Ovary (tissue), 9 donors: Measurements from ENCODE around the gene HIRIP3. TPM values are rescaled to one million over a fixed set of nuclear protein-coding genes. Genes with fewer than 3 reads are reported as not detected.
"Not testable (repeated sequence)": the region's sequence is repeated elsewhere in the genome, so short reads cannot be mapped to it uniquely, and the experiment has no call there.

Experiments
- DNase-seq, 5 donors: peaks; one replicate each; pipeline ENCODE4 v3.0.0-alpha.2; 2019 to 2020
- H3K27ac ChIP-seq, 2 donors: fragments of 200-600 bp; one replicate each; pipeline versions ENCODE4 v1.5.1 to v1.8.0; 2019 to 2022
- H3K27me3 ChIP-seq: fragments of 200-600 bp; one replicate; pipeline ENCODE4 v1.8.0; 2022
- H3K36me3 ChIP-seq: fragments of 200-600 bp; sonication (generic); one replicate; pipeline ENCODE4 v1.5.1; 2019
- H3K4me1 ChIP-seq: one replicate; pipeline ENCODE4 v1.8.1; 2013; ENCODE audit warnings: mild to moderate bottlenecking, moderate library complexity; ENCODE audit not compliant: insufficient read depth
- H3K4me3 ChIP-seq: fragments of 200-600 bp; sonication (generic); one replicate; pipeline ENCODE4 v1.5.1; 2017
- H3K9me3 ChIP-seq, 2 donors: fragments of 200-600 bp in 1 of 2; sonication (generic) in 1 of 2; one replicate each; pipeline versions ENCODE4 v1.5.1 to v1.8.1; 2013 to 2019; ENCODE audit warnings: mild to moderate bottlenecking in 1 of 2, moderate library complexity in 1 of 2
- CTCF ChIP-seq, 3 donors: fragments of 450-650 bp in 2 of 3; fragments of 200-600 bp in 1 of 3; IDR thresholded peaks; one replicate each; pipeline versions ENCODE4 v1.5.1 to v1.8.0; 2016 to 2022; ENCODE audit warnings: antibody characterized with exemption in 3 of 3, mild to moderate bottlenecking in 1 of 3
- EP300 ChIP-seq: sonication (generic); formaldehyde crosslinking; IDR thresholded peaks from one replicate; pipeline ENCODE4 v1.6.1; 2017; ENCODE audit warnings: antibody characterized with exemption
- POLR2A ChIP-seq: fragments of 450-650 bp; IDR thresholded peaks from one replicate; pipeline ENCODE4 v1.6.1; 2017; ENCODE audit warnings: antibody characterized with exemption, mild to moderate bottlenecking, moderate library complexity
- whole genome bisulfite sequencing, 3 donors: extraction: QIAGEN DNeasy Blood & Tissue Kit in 1 of 3; methylation state at CpG; one replicate each; pipeline versions ENCODE4 v1.1.5 to v1.1.7; 2013 to 2017; 5-methylcytosine and 5-hydroxymethylcytosine counted together
- intact Hi-C, 4 donors: fragments of 100-400 bp; cut with DNase I; formaldehyde crosslinking; loops; one replicate each; pipeline versions ENCODE4 v1.11.0 to v1.15.1; 2022 to 2023
- polyA plus RNA-seq, 2 donors: library from polyadenylated mRNA; stranded (reverse); fragments of 200-250 nt in 1 of 2; fragments of 350-450 nt in 1 of 2; fragmentation: Illumina TruSeq in 1 of 2; extraction: RNeasy Lipid Tissue Mini Kit (QIAGEN cat#74804) in 1 of 2; gene quantifications; one replicate each; pipeline ENCODE4 v1.2.3, GENCODE V29; 2013 to 2014
- total RNA-seq, 7 donors: library from RNA; depleted of rRNA in 2 of 7; stranded (reverse); fragments of >200 nt in 2 of 7; fragmentation: NEBNext Ultra II Directional in 3 of 7; extraction: Animal tissue kit (Norgen Biotek cat#: 25700) in 3 of 7; gene quantifications; one replicate each; pipeline versions ENCODE4 v1.1.0 to v1.2.4, GENCODE V29; 2016 to 2023
- donor health status: DM: no; HTN: no; CAD: no; lungs with moderate emphysema.
- donor health status: DM: no; HTN: no; CAD: no.
- donor health status: Bipolar disorder and iron deficiency.
- donor health status: DM: yes; HTN: yes; CAD: no.
- donor health status: DM: no; HTN: no; CAD: no.
- donor health status: DM: yes; HTN: yes; CAD: no.

The HIRIP3 gene
- total and polyA plus RNA-seq, 9 donors, result 11.8 to 22.7 (median 17.1) TPM

GRCh38 chr16:30022887-30023286 is 27.5 kb upstream of the HIRIP3 start, which contains the start of gene C16orf92:
Gene C16orf92, plus strand, starts transcription at chr16:30023198. Its CDS starts 143 bp downstream, at chr16:30023341.
- no peak for DNase-seq
- TF ChIP-seq EP300, result no peak
- TF ChIP-seq CTCF (IDR thresholded peaks at IDR 0.05), result no peak
- no peak for TF ChIP-seq POLR2A
- H3K9me3 ChIP-seq, result no peaks in the 10 kb centered on the region
- H3K4me3 ChIP-seq, result no peak within 1 kb of the TSS
- intact Hi-C loops, result loop anchor here in 3 of 4 donors (2.0 to 10.0 kb wide), 3 partner anchors 298 to 328 kb away; no protein-coding TSS in a partner anchor
- WGBS, 3 donors, result 77 to 85% (median 85%) methylated on average over 6 of the region's 6 CpGs
- H3K36me3 ChIP-seq, result no peaks in the 10 kb centered on the region
- no peak within 1 kb of the TSS for H3K27ac ChIP-seq
- no peaks in the 10 kb centered on the region for H3K27me3 ChIP-seq
- no peaks in the 10 kb centered on the region for H3K4me1 ChIP-seq

- Histone ChIP-seq H3K27ac (no peak overlapping the region), H3K27me3 (no peaks in the 10 kb centered on the region), H3K9me3 (no peaks in the 10 kb centered on the region), H3K36me3 (no peaks in the 10 kb centered on the region), H3K4me1 (no peaks in the 10 kb centered on the region), H3K4me3 (no peak overlapping the region)
- TF ChIP-seq POLR2A, result no peak
- no peak for TF ChIP-seq EP300
- TF ChIP-seq CTCF (IDR thresholded peaks at IDR 0.05), result no peak
- WGBS, 3 donors, result 71 to 76% (median 73%) methylated on average over 4 of the region's 4 CpGs
- intact Hi-C loops, result loop anchor here in 1 of 4 donors (10.0 kb wide), 1 partner anchor 134 kb away; no protein-coding TSS in a partner anchor
- no peak for DNase-seq
Measured at GRCh38 chr16:30018731-30019158, 23.3 kb upstream of the HIRIP3 start.

GRCh38 chr16:30017937-30018336 is 22.5 kb upstream of the HIRIP3 start:
- intact Hi-C loops, result loop anchor here in 1 of 4 donors (10.0 kb wide), 1 partner anchor 133 kb away; no protein-coding TSS in a partner anchor
- DNase-seq, H3K27me3 ChIP-seq, H3K27ac ChIP-seq, H3K36me3 ChIP-seq, H3K4me1 ChIP-seq, H3K9me3 ChIP-seq, H3K4me3 ChIP-seq: not testable (repeated sequence)
- whole genome bisulfite sequencing, 3 donors, result 87 to 91% (median 88%) methylated on average over 4 of the region's 4 CpGs

GRCh38 chr16:30017277-30017656 is 21.9 kb upstream of the HIRIP3 start:
- no peak for DNase-seq
- Histone ChIP-seq H3K4me1 (no peaks in the 10 kb centered on the region), H3K27me3 (no peaks in the 10 kb centered on the region), H3K36me3 (no peaks in the 10 kb centered on the region), H3K9me3 (no peaks in the 10 kb centered on the region), H3K27ac (no peak overlapping the region), H3K4me3 (no peak overlapping the region)
- 95 to 99% (median 97%) methylated on average over 2 of the region's 2 CpGs for WGBS, 3 donors
- no peak for TF ChIP-seq POLR2A
- TF ChIP-seq EP300, result no peak
- no peak for TF ChIP-seq CTCF (IDR thresholded peaks at IDR 0.05)
- intact Hi-C loops, result loop anchor here in 1 of 4 donors (10.0 kb wide), 1 partner anchor 132 kb away; no protein-coding TSS in a partner anchor

- TF ChIP-seq CTCF (IDR thresholded peaks at IDR 0.05) (no peak), EP300 (no peak), POLR2A (no peak)
- Histone ChIP-seq H3K9me3 (no peaks in the 10 kb centered on the region), H3K27ac (no peak overlapping the region), H3K4me3 (no peak overlapping the region), H3K4me1 (no peaks in the 10 kb centered on the region), H3K27me3 (no peaks in the 10 kb centered on the region), H3K36me3 (no peaks in the 10 kb centered on the region)
- intact Hi-C loops, result loop anchor here in 1 of 4 donors (10.0 kb wide), 1 partner anchor 132 kb away; no protein-coding TSS in a partner anchor
- 60 to 69% (median 63%) methylated on average over 8 of the region's 8 CpGs for WGBS, 3 donors
- no peak for DNase-seq
Measured at GRCh38 chr16:30016555-30017276, 21.3 kb upstream of the HIRIP3 start.

GRCh38 chr16:30015450-30015849 is 20.0 kb upstream of the HIRIP3 start:
- H3K4me1 ChIP-seq, H3K4me3 ChIP-seq, H3K36me3 ChIP-seq, H3K9me3 ChIP-seq, H3K27me3 ChIP-seq, H3K27ac ChIP-seq, DNase-seq: not testable (repeated sequence)
- intact Hi-C loops, result loop anchor here in 1 of 4 donors (10.0 kb wide), 1 partner anchor 131 kb away; no protein-coding TSS in a partner anchor
- 88 to 93% (median 92%) methylated on average over 7 of the region's 7 CpGs for WGBS, 3 donors

GRCh38 chr16:30012598-30012997 is 17.2 kb upstream of the HIRIP3 start:
- not testable (repeated sequence) for H3K27ac ChIP-seq, DNase-seq, H3K27me3 ChIP-seq, H3K4me3 ChIP-seq, H3K9me3 ChIP-seq, H3K36me3 ChIP-seq, H3K4me1 ChIP-seq
- intact Hi-C loops, result loop anchor here in 2 of 4 donors (5.0 to 10.0 kb wide), 2 partner anchors 45 to 128 kb away; no protein-coding TSS in a partner anchor
- WGBS, 3 donors, result 91 to 92% (median 92%) methylated on average over 14 of the region's 14 CpGs
